Cardiac muscle cell (in vitro differentiated cells and primary cell): ENCODE measurements around the gene PPP3R1. TPM values are rescaled to one million over a fixed set of nuclear protein-coding genes. Genes with fewer than 3 reads are reported as not detected.

ENCODE experiments used
- DNase-seq, 2 donors: peaks; one replicate each; pipeline versions ENCODE4 v3.0.0 to v3.0.0-alpha.2; 2010 to 2017; ENCODE audit warnings: low read depth in 1 of 2, low spot score in 1 of 2
- H3K27ac ChIP-seq: fragments of 200-600 bp; sonication (generic); 2 replicates; pipeline ENCODE4 v1.5.1; 2016
- H3K27me3 ChIP-seq: fragments of 200-600 bp; sonication (generic); 2 replicates; pipeline ENCODE4 v1.6.0; 2016; ENCODE audit warnings: control low read depth
- H3K36me3 ChIP-seq: fragments of 200-600 bp; sonication (generic); 2 replicates; pipeline ENCODE4 v1.5.1; 2016; ENCODE audit warnings: control low read depth
- H3K4me1 ChIP-seq: fragments of 200-600 bp; sonication (generic); 2 replicates; pipeline ENCODE4 v1.8.1; 2017; ENCODE audit warnings: low read depth, mild to moderate bottlenecking, mixed run types
- H3K4me3 ChIP-seq: fragments of 200-600 bp; sonication (generic); 2 replicates; pipeline ENCODE4 v1.5.1; 2016; ENCODE audit warnings: mild to moderate bottlenecking
- H3K9me3 ChIP-seq: fragments of 200-600 bp; sonication (generic); 2 replicates; pipeline ENCODE4 v1.5.1; 2017; ENCODE audit warnings: low read depth, mild to moderate bottlenecking, control low read depth
- CTCF ChIP-seq: IDR thresholded peaks from 2 replicates; pipeline ENCODE4 v1.5.1; 2012; ENCODE audit warnings: low read depth, mild to moderate bottlenecking, low read length
- polyA plus RNA-seq: library from polyadenylated mRNA; unstranded; fragments of >200 nt; fragmentation: Nextera tagmentation; extraction: Ambion mirVana; gene quantifications from 2 replicates; pipeline ENCODE4 v1.2.1, GENCODE V29; 2016
- total RNA-seq: library from RNA; depleted of rRNA; stranded (reverse); fragments of >200 nt; gene quantifications from 2 replicates; pipeline ENCODE4 v1.2.3, GENCODE V29; 2016

PPP3R1 gene
- total and polyA plus RNA-seq, 2 experiments from 2014 or later, result 2.3 to 17.0 TPM

DNA sequence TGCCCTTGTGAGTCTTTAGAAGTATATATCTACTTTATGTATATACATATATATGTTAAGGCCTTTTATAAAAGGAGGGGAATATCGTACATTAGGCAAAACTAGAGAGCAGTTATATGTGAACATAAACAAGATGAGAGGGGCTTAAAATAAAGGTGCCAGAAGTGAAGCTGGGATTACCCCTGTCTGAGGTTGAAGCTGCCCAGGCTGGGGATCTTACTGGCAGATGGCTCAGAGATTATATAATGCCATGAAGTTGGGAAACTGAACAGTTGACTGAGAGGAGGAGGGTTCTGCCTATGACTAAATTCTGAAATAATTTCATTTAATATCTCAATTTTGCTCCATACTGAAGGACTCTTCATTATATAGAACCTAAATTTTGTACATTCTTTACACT lies 88.7 kb downstream of the PPP3R1 start:
- no peaks in the 10 kb centered on the region for H3K27me3 ChIP-seq
- peaks cover 3% of the 10 kb centered on the region for H3K4me1 ChIP-seq
- H3K36me3 ChIP-seq, result peaks cover 44% of the 10 kb centered on the region
- no peak for TF ChIP-seq CTCF
- H3K9me3 ChIP-seq, result no peaks in the 10 kb centered on the region
- no peak for DNase-seq
- no peak overlapping the region for H3K27ac ChIP-seq
- H3K4me3 ChIP-seq, result no peak overlapping the region

- H3K27ac ChIP-seq, result peak overlapping the region; percentile 98
- H3K36me3 ChIP-seq, result peaks cover 26% of the 10 kb centered on the region
- H3K4me1 ChIP-seq, result peaks cover 13% of the 10 kb centered on the region
- peak overlapping the region; percentile 57 for H3K4me3 ChIP-seq
- TF ChIP-seq CTCF, result no peak
- no peaks in the 10 kb centered on the region for H3K27me3 ChIP-seq
- no peak for DNase-seq
- no peaks in the 10 kb centered on the region for H3K9me3 ChIP-seq
These were observed 94.2 kb downstream of the PPP3R1 start for GRCh38 chr2:68158134-68158447.

DNA sequence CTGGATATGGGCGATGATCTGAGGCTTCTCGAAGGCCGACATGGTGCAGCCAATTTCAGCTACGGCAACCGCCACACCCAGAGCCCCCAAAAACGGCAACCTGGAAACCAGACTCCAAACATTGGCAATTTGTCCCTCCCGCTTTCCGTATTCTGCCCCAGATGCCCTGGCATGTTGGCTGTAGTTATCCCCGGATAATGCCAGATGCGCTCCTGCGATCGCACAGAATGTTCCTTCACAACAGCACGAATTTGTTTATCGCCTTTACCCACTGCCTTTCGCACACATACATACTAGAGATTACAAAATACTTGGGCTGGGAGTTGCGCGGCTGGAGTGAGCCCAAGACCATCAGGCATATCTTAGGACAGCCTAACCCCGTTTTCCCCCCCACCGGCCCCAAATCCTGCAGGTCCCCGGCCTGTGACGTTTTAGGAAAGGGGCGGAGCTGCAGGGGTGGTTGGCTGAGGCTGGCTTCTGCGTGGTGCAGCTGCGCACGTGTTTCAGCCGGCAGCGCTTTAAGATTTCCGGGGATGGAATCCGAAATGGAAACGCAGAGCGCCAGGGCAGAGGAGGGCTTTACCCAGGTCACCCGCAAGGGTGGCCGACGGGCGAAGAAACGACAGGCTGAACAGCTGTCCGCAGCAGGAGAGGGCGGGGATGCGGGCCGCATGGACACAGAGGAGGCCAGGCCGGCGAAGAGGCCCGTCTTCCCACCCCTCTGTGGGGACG lies 94.8 kb downstream of the PPP3R1 start, which contains the start of gene PNO1:
Gene PNO1, plus strand, starts transcription at position 487 of the 732 bp plus-strand sequence. Its CDS starts 47 bp downstream, at position 534.
- Histone ChIP-seq H3K4me1 (peaks cover 17% of the 10 kb centered on the region), H3K27ac (peak within 1 kb of the TSS; percentile 98), H3K36me3 (peaks cover 21% of the 10 kb centered on the region), H3K9me3 (no peaks in the 10 kb centered on the region), H3K4me3 (peak within 1 kb of the TSS; percentile 57), H3K27me3 (no peaks in the 10 kb centered on the region)
- DNase-seq, result peak; percentile 96 to 97
- no peak for TF ChIP-seq CTCF

DNA sequence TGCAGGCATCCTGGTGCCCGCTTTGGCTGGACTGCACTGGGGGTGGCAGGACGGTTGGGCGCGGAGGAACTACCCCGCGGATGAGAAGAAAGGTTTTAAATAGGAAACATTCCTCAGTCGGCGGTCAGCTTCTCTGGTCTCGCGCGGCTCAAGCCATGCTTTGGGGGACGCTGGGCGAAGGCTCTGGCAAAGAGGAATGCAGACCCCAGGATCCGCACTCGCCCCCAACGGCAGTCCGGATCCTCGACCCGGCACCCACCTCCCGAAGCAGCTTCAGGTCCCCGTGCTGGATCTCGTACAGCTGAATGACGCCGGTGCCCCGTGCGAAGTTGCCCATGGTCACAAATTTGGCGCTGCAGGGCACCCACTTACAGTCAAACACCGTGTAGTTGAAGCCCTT lies 95.3 kb downstream of the PPP3R1 start:
- Histone ChIP-seq H3K4me1 (peaks cover 17% of the 10 kb centered on the region), H3K27ac (peak overlapping the region; percentile 98), H3K4me3 (peak overlapping the region; percentile 57), H3K9me3 (no peaks in the 10 kb centered on the region), H3K36me3 (peaks cover 15% of the 10 kb centered on the region), H3K27me3 (no peaks in the 10 kb centered on the region)
- peak in 1 of 2 donors; percentile 64 for DNase-seq
- no peak for TF ChIP-seq CTCF

- Histone ChIP-seq H3K4me1 (peaks cover 17% of the 10 kb centered on the region), H3K27ac (peak overlapping the region; percentile 98), H3K4me3 (peak overlapping the region; percentile 57), H3K27me3 (no peaks in the 10 kb centered on the region), H3K9me3 (no peaks in the 10 kb centered on the region), H3K36me3 (peaks cover 13% of the 10 kb centered on the region)
- no peak for TF ChIP-seq CTCF
- no peak for DNase-seq
These were observed 95.9 kb downstream of the PPP3R1 start for GRCh38 chr2:68156419-68156818.
